Ecto neural progenitor cell (in vitro differentiated cells): Measurements from ENCODE around the gene WDR45B.

ENCODE experiments used
- DNase-seq: peaks from one replicate; pipeline ENCODE4 v3.0.0-alpha.2; 2018; ENCODE audit warnings: low spot score

Gene WDR45B

DNA sequence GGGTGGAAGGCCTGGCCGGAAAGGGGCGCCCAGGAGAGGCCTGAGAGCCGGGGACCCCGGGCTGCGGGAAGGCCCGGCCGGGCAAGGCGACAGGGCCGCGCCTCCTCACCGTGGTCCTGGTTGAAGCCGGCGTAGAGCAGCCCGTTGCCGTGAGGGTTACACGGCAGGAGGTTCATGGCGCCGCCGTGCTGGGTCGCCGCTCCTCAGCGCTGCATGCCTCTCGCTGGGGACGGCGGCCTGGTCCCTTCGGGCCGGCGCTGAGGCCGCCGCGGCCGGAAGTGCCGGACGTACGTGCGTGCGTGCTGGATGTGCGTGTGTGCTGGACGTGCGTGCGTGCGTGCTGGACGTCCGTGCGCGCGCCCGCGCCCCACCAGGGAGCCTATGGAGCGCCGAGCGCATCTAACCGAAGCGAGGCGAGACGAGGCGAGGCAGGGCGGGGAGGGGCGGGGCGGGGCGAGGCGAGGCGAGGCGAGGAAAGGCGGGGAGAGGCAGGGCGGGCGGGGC lies at the start of gene WDR45B:
WDR45B (minus strand) TSS at position 280 of the 504 bp plus-strand sequence; CDS start at position 176, 104 bp downstream.
- peak; percentile 99 for DNase-seq

DNA sequence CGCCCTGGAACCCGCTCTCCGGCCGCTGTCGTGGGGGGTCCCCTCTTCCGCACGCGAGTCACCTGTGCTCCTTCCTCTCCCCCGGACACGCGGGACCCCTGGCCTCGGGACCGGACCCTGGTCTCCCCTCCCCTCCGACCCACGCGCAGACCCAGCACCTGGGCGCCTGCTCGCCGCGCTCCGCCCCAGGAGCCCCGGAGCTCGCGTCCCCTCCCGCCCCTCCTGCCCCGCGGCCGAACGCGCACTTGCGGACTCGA lies 49.5 kb upstream of the WDR45B start:
- no peak for DNase-seq

DNA sequence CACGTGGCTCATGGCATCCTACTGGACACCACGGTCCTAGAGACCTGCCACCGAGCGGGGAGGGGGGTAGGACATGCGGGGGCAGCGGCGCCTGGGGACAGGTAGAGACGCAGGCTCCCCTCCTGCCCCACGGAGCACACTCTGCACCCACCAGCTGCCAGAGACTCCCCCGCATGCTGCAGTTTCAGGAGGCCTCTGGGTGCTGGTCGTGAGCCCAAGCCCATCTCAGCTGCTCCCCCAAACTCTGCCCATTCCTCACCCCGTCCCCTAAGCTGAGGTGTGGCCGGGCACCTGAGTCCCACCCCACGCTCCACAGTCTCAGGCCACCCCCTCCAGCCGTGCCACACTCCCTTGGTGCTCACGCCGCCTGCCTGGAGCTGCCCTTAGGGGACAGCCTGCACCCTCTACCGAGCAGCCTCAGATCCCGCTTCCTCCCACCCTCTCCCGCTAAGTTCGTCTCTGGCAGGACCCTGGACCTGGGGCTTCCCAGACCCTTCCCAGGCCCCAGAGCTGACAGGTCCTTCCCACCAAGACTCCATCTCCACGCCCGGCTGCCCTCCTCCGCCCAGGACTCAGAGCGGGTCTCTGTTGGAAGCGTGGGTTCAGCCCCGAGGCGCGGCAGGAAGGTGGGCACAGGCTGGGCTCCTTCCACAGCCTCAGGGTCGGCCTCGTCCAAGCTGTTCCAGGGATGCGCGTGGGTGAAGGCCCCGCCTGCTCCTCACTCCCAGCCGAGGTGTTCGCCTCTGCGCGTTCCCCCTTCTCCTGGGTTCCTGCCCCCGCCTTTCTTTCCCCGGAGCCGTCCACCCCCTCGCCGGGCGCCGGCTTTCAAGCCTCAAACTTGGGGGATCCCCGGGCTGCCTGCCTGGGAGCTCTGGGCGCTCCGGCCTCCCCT lies 48.9 kb upstream of the WDR45B start:
- peak; percentile 68 for DNase-seq

- no peak for DNase-seq
Measured at GRCh38 chr17:82696259-82696658, 48.0 kb upstream of the WDR45B start.

DNA sequence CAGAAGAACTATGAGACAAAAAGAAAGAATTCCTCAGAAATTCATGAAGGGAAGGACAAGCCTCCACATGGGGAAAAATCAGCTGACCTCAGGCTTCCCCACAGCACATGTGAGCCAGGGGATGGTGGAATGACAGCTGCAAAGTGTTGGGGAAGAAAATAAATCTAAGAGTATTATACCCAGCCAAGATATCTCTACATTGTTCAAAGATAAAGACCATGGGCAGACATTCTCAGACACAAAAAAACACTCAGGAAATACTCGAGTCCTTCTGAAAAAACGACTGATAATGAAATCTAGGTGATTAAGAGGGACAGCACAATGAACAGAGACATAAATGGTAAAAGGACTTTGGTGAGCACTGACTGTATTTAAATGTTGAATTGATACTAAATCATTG lies 46.4 kb upstream of the WDR45B start:
- no peak for DNase-seq

GRCh38 chr17:82693168-82693867 lies 45.1 kb upstream of the WDR45B start:
- no peak for DNase-seq

- no peak for DNase-seq
Measured at GRCh38 chr17:82692268-82692667, 44.0 kb upstream of the WDR45B start.

DNA sequence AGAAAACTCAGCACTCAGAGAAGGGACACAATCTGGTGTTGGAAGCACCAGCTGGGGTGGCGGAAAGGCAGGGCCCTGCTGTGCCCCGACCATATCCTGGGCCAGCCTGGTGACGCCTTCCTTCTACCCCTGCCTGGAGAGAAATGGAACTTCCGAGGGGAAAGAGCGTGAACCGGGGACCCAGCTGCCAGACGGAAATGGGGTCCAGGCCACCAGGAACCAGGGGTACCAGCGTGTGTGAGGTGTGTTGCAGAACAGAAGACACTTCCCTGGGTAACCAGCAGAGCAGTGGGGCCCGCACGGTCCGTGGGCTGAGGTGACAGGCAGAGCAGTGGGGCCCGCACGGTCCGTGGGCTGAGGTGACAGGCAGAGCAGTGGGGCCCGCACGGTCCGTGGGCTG lies 43.5 kb upstream of the WDR45B start:
- DNase-seq: no peak

DNA sequence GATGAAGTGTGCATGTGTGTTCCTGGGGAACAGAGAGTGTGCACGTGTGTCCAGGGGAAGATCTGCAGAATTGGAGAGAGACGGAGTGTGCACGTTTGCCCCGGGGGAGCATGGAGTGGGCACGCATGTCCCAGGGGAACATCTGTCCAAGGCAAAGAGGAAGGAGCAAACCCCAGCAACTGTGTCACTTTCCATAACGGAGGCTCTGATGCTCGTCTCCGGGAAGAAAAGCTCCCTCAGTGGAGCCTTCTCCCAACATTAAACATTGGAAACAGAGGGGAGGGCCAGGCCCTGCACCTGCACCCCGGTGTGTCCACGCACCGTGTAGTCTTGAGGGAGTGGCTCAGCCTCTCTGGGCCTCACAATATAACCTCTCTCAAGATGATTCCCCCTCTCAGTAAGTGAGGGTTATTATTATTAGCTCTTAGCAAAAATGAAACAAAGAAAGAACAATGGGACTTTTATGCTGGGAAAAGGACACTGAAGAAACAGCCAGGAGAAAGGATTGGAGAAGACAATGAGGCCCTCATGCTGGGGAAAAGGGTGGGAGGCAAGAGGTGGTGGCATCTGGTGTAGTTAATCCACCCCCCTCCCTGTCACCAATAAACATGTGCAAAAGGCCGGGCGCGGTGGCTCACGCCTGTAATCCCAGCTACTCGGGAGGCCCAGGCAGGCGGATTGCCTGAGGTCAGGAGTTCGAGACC lies 42.7 kb upstream of the WDR45B start:
- no peak for DNase-seq

GRCh38 chr17:82689077-82689476 lies 40.8 kb upstream of the WDR45B start:
- DNase-seq: no peak

DNA sequence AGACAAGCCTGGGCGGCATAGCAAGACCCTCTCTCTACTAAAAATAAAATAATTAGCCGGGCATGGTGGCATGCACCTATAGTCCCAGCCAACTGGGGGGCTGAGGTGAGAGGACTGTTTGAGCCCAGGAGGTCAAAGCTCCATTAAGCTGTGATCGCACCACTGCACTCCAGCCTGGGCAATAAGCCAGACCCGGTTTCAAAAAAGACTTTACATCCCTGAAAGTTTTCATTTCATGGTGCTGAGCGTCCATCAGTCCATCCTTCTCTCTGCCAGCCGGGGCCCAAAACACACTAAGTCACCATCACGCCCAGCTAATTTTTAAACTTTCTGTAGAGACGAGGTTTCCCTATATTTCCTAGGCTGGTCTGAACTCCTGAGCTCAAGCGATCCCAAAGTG lies 39.6 kb upstream of the WDR45B start:
- DNase-seq: no peak

- DNase-seq: no peak
Measured at GRCh38 chr17:82687375-82687861, 39.2 kb upstream of the WDR45B start.

DNA sequence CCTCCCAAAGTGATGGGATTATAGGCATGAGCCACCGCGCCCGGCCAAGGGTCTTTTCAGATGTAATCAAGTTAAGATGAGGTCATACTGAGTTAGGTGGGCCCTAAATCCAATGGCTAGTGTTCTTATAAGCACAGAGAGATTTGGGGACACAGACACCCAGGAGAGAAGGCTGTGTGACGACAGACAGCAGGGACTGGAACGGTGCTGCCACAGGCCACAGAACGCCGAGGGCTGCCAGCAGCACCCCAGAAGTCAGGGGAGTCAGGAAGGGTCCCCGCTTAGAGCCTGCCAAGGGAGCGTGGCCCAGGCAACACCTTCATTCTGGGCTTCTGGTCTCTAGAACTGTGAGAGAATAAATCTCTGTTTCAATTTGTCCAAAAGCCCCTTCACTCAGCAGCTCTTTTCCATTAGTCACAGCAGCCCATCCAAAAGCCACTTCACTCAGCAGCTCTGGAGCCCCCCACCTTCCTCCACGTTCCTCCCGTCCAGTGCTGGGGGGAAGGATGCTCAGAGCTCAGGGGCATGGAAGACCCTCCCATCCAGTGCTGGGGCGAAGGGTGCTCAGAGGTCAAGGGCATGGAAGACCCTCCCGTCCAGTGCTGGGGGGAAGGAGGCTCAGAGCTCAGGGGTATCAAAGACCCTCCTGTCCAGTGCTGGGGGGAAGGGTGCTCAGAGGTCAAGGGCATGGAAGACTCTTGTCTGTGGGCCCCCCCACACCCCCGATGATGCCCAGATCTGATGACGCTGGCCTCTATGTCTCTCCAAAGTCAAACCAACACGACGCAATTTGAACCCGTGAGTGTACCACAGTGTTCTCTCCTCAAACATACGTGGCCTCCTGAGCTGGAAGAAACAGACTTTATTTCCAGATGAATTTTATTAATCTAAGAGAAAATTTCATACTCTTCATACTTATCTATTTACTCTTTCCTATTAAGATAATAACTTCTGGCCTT lies 38.4 kb upstream of the WDR45B start:
- no peak for DNase-seq

GRCh38 chr17:82685291-82685690 lies 37.0 kb upstream of the WDR45B start:
- no peak for DNase-seq

- DNase-seq: no peak
Measured at GRCh38 chr17:82684228-82684841, 36.1 kb upstream of the WDR45B start.

- DNase-seq: no peak
Measured at GRCh38 chr17:82683534-82683933, 35.3 kb upstream of the WDR45B start.

DNA sequence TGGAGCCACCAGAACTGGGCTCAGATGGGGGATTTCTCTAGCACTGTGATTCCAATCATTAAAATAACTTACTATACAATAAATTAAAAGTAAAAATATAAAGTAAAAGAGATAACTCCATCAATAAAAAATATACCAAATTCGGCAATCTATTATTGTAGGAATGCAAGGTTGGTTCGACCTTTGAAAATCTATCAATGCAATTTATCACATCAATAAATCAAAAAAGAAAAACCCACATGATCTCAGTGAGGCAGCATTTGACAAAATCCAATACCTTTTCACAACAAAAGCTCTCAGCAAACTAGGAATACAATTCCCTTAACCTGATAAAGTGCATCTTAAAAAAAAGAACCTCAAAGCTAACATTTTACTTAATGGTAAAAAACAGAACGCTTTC lies 33.3 kb upstream of the WDR45B start:
- DNase-seq: no peak

GRCh38 chr17:82679586-82680465 lies 31.6 kb upstream of the WDR45B start:
- DNase-seq: peak; percentile 61

- DNase-seq: peak; percentile 42
Measured at GRCh38 chr17:82678265-82678891, 30.1 kb upstream of the WDR45B start.
